SK-N-SH treated with all-trans-retinoic acid at 6 μM for 48 hours (cell line): Measurements from ENCODE around the gene PARD3B.

ENCODE experiments used
- ATAC-seq: fragments of 200-7000 bp; cut with Tn5 transposase; 3 replicates; pipeline ENCODE4 v1.9.1; 2020; ENCODE audit warnings: mild to moderate bottlenecking, moderate library complexity
- ARNTL ChIP-seq: fragments of 450-650 bp; formaldehyde crosslinking; IDR thresholded peaks from 2 replicates; pipeline ENCODE4 v1.5.0; 2020; ENCODE audit warnings: low read depth, mild to moderate bottlenecking, moderate library complexity, borderline replicate concordance
- BACH2 ChIP-seq: fragments of 250-450 bp; sonication (Bioruptor Pico); IDR thresholded peaks from 2 replicates; pipeline ENCODE4 v1.9.0; 2021; ENCODE audit warnings: mild to moderate bottlenecking, borderline replicate concordance
- CREB5 ChIP-seq: fragments of 250-450 bp; sonication (Bioruptor Pico); IDR thresholded peaks from 2 replicates; pipeline ENCODE4 v1.5.1; 2020; ENCODE audit warnings: low read depth, mild to moderate bottlenecking, moderate library complexity
- CSDC2 ChIP-seq: fragments of 250-450 bp; sonication (Bioruptor Pico); IDR thresholded peaks from 2 replicates; pipeline ENCODE4 v1.5.0; 2020; ENCODE audit warnings: mild to moderate bottlenecking, moderate library complexity
- CSRNP3 ChIP-seq: fragments of 250-450 bp; sonication (Bioruptor Pico); IDR thresholded peaks from 2 replicates; pipeline ENCODE4 v1.5.1; 2021; ENCODE audit warnings: mild to moderate bottlenecking, moderate library complexity
- ESRRG ChIP-seq: fragments of 250-450 bp; sonication (Bioruptor Pico); IDR thresholded peaks from 2 replicates; pipeline ENCODE4 v1.6.1; 2021; ENCODE audit warnings: mild to moderate bottlenecking
- GLIS3 ChIP-seq: fragments of 250-450 bp; sonication (Bioruptor Pico); IDR thresholded peaks from 2 replicates; pipeline ENCODE4 v1.5.0; 2020; ENCODE audit warnings: mild to moderate bottlenecking, moderate library complexity
- ISL1 ChIP-seq: fragments of 250-450 bp; sonication (Bioruptor Pico); IDR thresholded peaks from 2 replicates; pipeline ENCODE4 v2.1.2; 2022; ENCODE audit warnings: mild to moderate bottlenecking, moderate library complexity
- PATZ1 ChIP-seq: fragments of 250-450 bp; sonication (Bioruptor Pico); IDR thresholded peaks from 2 replicates; pipeline ENCODE4 v1.8.0; 2020; ENCODE audit warnings: mild to moderate bottlenecking, moderate library complexity, borderline replicate concordance
- POU6F1 ChIP-seq: fragments of 250-450 bp; sonication (Bioruptor Pico); IDR thresholded peaks from 2 replicates; pipeline ENCODE4 v1.8.0; 2021; ENCODE audit warnings: low read depth, mild to moderate bottlenecking, moderate library complexity, borderline replicate concordance
- PPARA ChIP-seq: fragments of 250-450 bp; sonication (Bioruptor Pico); IDR thresholded peaks from 2 replicates; pipeline ENCODE4 v1.5.0; 2020; ENCODE audit warnings: mild to moderate bottlenecking, borderline replicate concordance
- RARB ChIP-seq: fragments of 250-450 bp; sonication (Bioruptor Pico); IDR thresholded peaks from 2 replicates; pipeline ENCODE4 v1.8.0; 2021; ENCODE audit warnings: mild to moderate bottlenecking, moderate library complexity
- SNAI2 ChIP-seq: fragments of 250-450 bp; sonication (Bioruptor Pico); IDR thresholded peaks from 2 replicates; pipeline ENCODE4 v1.5.0; 2020; ENCODE audit warnings: mild to moderate bottlenecking, moderate library complexity
- TCF4 ChIP-seq: fragments of 250-450 bp; sonication (Bioruptor Pico); IDR thresholded peaks from 2 replicates; pipeline ENCODE4 v1.8.0; 2021; ENCODE audit warnings: mild to moderate bottlenecking, moderate library complexity, borderline replicate concordance
- TOX ChIP-seq: fragments of 250-450 bp; sonication (Bioruptor Pico); IDR thresholded peaks from 2 replicates; pipeline ENCODE4 v1.8.0; 2021; ENCODE audit warnings: mild to moderate bottlenecking, moderate library complexity, borderline replicate concordance
- TSHZ2 ChIP-seq: fragments of 250-450 bp; sonication (Bioruptor Pico); IDR thresholded peaks from 2 replicates; pipeline ENCODE4 v1.5.0; 2020; ENCODE audit warnings: mild to moderate bottlenecking, moderate library complexity
- ZC3H10 ChIP-seq: fragments of 250-450 bp; sonication (Bioruptor Pico); IDR thresholded peaks from 2 replicates; pipeline ENCODE4 v1.5.1; 2021; ENCODE audit warnings: mild to moderate bottlenecking, moderate library complexity
- ZNF565 ChIP-seq: fragments of 450-650 bp; formaldehyde crosslinking; conservative IDR thresholded peaks from 2 replicates; pipeline ENCODE4 v1.5.0; 2020; ENCODE audit warnings: low read depth, mild to moderate bottlenecking, moderate library complexity
- ZNF70 ChIP-seq: fragments of 450-650 bp; formaldehyde crosslinking; IDR thresholded peaks from 2 replicates; pipeline ENCODE4 v1.5.0; 2020; ENCODE audit warnings: mild to moderate bottlenecking, moderate library complexity
- ZNF8 ChIP-seq: fragments of 450-650 bp; formaldehyde crosslinking; IDR thresholded peaks from 2 replicates; pipeline ENCODE4 v1.5.0; 2020; ENCODE audit warnings: mild to moderate bottlenecking, moderate library complexity

The PARD3B gene

GRCh38 chr2:204691911-204692510 lies 146.7 kb downstream of the PARD3B start:
- TF ChIP-seq PPARA (CRISPR knock-in tag) (peak; percentile 38; the same call in 1 of the 2 replicates), TOX (CRISPR knock-in tag) (no peak), POU6F1 (CRISPR knock-in tag) (no peak), BACH2 (no peak), ZNF70 (CRISPR knock-in tag) (no peak)
- TF ChIP-seq, all 23 proteins: peak for 1
- peak; percentile 95 for ATAC-seq

GRCh38 chr2:204692790-204693189 lies 147.5 kb downstream of the PARD3B start:
- no peak for ATAC-seq
- TF ChIP-seq POU6F1 (CRISPR knock-in tag) (no peak), TSHZ2 (CRISPR knock-in tag) (no peak), ZNF70 (CRISPR knock-in tag) (no peak), PATZ1 (CRISPR knock-in tag) (no peak), ESRRG (CRISPR knock-in tag) (no peak), TOX (CRISPR knock-in tag) (no peak), ZNF565 (no peak), TCF4 (CRISPR knock-in tag) (no peak), CSDC2 (CRISPR knock-in tag) (no peak), SNAI2 (CRISPR knock-in tag) (no peak), ZNF8 (CRISPR knock-in tag) (no peak), CSRNP3 (CRISPR knock-in tag) (no peak), GLIS3 (CRISPR knock-in tag) (no peak), BACH2 (no peak), ZC3H10 (CRISPR knock-in tag) (no peak), ARNTL (CRISPR knock-in tag) (no peak)

GRCh38 chr2:204693262-204693661 lies 148.0 kb downstream of the PARD3B start:
- no peak for ATAC-seq
- TF ChIP-seq TCF4 (CRISPR knock-in tag) = no peak
- TF ChIP-seq RARB (CRISPR knock-in tag) = no peak
- TF ChIP-seq CREB5 (CRISPR knock-in tag) = no peak
- TF ChIP-seq POU6F1 (CRISPR knock-in tag) = no peak
- no peak for TF ChIP-seq ISL1 (CRISPR knock-in tag)
- TF ChIP-seq TSHZ2 (CRISPR knock-in tag) = no peak
- no peak for TF ChIP-seq ZC3H10 (CRISPR knock-in tag)
